Activated T-cell treated with anti-CD3 and anti-CD28 coated beads for 24 hours (primary cell): ENCODE measurements around the gene ROGDI.
A peak's percentile ranks its signal among the peaks of the same experiment; 100 is the strongest.

Experiments
- DNase-seq: peaks from one replicate; pipeline ENCODE4 v3.0.0-alpha.2; 2020; ENCODE audit warnings: low read depth

Gene ROGDI, protein sequence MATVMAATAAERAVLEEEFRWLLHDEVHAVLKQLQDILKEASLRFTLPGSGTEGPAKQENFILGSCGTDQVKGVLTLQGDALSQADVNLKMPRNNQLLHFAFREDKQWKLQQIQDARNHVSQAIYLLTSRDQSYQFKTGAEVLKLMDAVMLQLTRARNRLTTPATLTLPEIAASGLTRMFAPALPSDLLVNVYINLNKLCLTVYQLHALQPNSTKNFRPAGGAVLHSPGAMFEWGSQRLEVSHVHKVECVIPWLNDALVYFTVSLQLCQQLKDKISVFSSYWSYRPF

DNA sequence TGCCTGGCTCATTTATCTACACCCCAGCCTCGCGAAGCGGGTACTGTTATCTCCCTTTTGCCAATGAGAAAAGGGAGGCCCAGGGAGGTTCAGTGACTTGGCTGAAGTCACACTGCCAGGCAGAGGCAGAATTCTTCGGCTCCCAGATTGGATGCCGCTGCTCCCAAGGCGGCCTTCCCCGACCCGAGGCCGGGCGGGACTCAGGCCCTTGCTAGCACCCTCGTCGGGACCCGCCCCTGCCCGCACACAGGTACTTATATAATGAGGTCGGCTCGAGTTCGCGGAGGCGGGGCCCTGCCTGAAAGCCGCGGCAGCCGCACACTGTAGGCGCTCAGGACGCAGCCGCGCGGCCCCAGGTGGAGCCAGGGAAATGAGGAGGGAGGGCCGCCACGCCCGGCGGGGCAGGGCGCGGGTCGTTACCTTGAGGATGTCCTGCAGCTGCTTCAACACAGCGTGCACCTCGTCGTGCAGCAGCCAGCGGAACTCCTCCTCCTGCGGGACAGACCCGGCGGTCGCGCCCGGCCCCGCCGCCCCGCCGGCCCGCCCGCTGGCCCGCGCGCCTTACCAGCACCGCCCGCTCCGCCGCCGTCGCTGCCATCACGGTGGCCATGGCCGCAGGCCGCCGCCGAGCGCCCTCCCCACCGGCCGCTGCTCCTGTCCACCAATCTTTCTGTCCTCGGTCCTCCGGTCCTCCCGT lies at the start of gene ROGDI:
ROGDI (minus strand) TSS at position 672 of the 697 bp plus-strand sequence; CDS start at position 610, 62 bp downstream.
- peak; percentile 59 for DNase-seq

DNA sequence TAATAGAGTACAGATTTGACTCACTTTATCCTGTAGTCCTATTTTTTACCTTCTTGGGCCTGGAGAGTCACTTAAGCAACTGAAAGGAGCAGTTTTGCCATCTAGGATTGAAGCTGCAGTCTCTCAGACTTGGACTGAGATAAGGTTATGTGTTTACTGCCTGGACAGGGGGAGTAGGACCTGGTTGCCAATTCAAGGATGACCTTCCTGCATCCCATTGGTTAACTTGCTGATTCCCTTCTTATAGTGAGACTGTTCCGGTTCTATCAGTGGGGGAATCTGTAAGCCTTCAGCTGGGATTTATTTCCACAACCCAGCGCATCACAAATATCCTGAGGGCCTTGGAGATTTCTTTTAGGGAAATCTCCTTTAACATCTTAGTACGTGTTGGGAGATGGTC lies 47.8 kb upstream of the ROGDI start:
- DNase-seq, result no peak

DNA sequence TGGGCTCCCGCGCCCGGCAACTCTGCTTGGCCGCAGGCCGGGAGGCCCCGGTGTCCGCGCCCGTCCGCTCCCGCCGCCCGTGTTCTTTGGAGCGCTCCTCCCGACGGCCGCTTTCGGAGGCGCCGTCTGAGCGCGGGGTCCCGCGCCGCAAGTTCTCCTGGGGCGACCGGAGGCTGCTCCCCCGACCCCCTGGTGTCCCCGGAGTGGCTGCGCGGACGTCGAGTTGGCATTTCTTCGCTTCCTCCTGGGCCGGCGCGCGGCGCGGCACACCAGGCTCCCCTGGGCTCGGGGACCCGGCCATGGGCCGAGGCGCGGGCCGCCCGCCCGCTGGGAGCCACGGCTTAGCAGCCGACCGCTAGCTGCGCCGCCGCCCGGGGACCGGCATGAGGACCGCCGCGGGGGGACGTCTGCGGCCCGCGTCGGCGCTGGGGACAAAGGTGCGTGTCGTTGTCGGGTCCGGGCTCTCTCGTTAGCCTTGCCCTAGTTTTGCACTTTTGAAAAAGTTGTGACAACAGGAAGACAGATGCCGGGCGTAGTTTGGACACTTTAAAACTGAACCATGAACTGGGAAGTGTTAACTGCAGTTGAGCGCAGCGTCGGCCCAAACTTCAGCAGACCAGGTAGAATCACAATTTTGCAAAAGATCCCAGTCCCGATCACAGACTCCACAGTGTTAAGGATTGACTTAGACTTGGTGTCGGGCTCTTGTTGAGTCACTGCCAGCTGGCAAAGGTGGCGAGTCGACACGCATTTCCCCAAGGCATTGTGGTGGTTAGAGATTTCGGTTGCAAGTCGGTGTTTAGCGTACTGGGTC lies 45.5 kb upstream of the ROGDI start:
- peak; percentile 24 for DNase-seq

DNA sequence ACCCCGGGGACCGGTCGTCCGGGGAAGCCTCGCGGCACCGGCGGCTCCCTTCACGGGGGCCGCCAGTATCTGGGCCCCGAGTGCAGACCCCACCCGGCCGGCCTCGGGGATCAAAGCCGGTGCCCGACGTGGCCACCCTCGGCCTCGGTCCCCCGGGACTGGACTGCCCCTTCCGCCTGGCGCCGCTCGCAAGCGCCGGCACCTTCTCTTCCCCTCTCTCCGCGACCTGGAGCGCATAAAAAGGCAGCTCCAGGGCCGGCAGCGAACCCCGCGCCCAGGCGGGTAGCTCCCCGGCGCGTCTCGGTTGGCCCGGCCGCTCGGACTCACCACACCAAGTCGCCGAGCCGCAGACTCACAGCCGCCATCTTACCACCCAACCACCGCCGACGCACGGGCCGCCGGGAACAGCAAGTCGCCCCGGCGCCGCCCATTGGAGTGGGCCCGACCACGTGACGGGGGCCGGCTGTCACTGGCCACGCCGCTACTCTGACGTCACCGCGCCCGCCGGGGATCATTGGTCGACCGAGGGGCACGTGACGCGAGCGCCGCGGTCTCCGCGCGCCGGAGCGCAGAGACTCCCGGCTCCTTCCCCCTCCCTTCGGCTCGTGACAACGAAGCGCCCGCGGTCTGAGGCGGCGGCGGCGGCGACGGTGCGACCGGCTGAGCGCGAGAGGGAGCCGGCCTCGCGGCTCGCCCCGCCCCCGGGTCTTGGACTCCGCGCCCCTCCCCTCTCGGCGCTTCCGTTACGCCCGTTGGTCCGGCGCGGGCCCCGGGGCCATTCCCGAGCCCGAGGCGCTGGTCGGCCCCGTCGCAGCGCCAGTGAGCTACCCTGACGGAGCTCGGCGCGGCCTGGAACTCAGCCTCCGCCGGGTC lies 44.7 kb upstream of the ROGDI start, which contains the start of the genes GLYR1 and UBN1:
GLYR1 (minus strand) TSS at position 388 of the 873 bp plus-strand sequence; CDS start at position 365, 23 bp downstream.
UBN1 (plus strand) TSS at position 581 of the 873 bp plus-strand sequence. CDS start 5,437 bp downstream, outside the sequence.
- peak; percentile 99 for DNase-seq

DNA sequence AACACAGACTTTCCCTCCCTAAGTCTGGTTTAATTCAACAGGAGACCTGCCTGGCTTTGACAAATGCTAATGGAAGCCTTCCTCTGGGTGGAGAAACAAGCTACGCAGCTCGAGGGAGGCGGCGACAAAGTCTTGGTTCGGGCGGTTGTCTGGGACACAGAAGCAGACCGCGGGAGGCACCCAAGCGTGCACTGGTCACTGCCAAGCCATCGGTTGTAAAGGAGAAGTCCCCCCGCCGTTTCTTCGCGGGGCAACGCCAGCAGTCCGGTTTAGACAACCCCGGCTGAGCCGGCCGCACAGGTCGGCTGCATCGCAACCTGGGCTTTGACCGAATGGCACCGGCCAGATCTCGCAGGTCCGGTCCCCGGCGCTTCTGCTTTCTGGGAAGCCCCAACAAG lies 44.1 kb upstream of the ROGDI start:
- no peak for DNase-seq

DNA sequence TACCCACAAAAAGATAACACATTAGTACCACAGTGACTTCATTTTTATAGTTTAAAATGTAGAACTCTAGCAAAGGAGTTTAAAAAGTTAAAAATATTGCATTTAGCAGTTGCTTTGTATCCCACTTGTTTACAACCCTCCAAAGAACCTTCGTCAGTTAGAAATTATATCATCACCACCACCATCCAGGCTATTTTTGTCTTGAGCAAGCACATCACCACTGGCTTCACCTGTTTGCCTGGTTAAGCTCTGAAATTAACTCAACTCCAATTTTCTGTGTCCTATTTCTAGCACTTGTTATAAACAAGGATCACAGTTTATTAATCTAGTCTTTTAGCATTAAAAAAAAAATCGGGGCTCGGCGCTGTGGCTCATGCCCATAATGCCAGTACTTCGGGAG lies 38.6 kb upstream of the ROGDI start:
- no peak for DNase-seq

DNA sequence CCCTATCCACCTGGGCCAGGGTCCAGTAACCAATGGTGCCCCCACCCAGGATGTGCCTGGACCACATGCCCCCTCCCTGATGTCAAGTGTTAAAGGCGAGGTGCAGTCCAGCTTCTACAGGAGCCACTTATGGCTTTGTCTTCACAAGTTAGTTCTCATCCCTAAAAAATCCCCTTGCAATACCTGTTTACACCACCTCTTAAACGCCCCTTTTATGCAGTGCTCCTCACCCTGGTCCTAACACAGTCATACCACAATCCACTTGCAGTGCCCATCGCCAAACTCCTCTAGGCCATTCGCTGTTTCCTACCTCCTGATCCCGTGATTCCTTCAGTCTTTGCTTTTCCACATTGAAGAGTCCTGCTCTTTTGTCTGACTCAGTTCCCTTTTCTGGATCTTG lies 37.5 kb upstream of the ROGDI start:
- no peak for DNase-seq

DNA sequence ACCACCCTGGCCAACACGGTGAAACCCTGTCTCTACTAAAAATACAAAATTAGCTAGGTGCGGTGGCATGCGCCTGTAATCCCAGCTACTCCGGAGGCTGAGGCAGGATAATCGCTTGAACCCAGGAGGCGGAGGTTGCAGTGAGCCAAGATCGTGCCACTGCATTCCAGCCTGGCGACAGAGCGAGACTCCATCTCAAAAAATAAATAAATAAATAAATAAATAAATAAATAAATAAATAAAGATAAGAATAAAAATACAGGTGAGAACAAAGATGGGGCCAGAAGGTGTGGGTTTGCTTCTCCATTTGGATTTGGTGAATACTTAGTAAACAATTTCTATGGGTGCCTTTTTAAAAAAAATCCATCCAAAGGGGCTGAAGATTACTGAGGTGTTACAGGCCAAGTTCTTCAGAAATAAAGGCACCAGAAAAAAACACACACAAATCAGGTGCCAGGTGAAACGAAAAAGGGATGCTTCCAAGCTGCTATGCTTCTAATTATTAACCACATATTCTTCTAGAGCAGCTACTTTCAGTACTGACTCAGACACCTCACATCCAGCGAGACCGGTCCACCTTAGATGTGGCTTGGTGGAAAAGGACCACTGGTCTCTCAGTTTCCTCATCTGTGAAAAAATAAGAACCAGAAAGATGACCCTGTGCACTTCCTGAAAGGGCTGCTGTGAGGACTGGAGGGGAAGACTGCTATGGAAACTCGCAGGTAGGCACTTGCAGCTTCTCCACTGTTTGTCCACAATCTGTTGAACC lies 35.5 kb upstream of the ROGDI start:
- DNase-seq, result no peak

DNA sequence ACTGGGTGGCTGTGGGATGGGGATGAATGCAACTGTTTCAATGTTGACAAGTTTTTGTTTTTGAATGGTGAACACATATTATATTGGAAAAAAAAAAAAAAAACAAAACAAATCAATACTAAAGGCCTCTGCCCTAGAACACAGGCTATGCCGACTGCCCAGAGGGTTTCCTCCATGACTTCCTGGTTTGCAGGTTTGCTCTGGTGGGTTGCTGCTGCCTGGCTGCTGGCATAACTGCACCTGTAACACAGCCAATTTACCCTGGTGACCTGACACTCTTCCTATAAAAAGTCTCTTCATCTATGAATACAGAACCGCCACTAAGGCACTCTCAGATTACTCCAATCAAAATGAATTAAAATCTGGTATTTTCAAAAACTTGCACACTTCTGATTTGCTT lies 34.3 kb upstream of the ROGDI start:
- DNase-seq, result no peak

DNA sequence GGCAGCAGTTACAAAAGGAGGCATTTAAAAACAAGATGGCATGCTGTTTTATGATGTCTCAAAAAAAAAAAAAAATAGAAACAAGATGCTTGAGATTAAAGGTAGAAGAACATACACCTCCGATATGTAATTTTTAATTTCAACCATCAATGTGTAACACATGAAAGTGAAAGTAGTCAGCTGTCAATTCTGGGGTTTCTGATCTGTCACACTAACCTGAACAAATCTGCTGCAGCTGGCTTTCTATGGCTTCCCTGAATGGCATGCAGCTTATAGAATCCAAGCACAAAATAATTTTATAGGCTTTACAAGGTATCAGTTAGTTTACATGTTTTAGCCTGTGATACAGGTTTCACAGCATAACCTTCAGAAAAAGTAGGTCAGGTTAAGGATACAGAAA lies 31.2 kb upstream of the ROGDI start:
- no peak for DNase-seq

DNA sequence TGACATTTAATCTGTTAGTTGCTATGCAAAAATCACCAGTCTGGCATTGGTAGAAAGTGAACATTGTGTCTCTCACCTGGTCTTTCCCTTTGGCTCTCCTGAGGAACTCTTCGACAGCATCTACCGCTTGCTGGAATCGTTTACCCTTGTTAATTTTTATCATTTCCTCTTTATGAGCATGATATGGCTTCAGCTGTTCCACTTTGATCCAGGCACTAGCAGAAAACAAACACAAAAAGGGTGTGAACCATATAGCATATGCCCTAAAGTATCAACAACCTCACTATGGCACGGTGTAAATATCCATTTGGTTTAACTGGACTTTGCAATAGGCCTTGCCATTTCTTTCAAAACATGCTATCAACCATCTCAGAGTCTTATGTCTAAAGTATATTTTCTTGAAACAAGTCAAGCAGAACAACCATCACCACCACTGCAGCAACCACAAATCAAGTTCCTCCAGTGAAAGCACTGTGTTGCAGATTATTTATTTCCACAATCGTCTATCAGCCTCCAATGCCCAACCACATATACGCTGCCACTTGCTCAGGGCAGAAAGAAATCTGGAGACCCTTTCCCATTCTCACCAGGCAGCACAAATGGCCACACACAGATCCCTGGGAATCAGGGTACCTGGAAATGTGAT lies 30.4 kb upstream of the ROGDI start:
- DNase-seq, result no peak

DNA sequence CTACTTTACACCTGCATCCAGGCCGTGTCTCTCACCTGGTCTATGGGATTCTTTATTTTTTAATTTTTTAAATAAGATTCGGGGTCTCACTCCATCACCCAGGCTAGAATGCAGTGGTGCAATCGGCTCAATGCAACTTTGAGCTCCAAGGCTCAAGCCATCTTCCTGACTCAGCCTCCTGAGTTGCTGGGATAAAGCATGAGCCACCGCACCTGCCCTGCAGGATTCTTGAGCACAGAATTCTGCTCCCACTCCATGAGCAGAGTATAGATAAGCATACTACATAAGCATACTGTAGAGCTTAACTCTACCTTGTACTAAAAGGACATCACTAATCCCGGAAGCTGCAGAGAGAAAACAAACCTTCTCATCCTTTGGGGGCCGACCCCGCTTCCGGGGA lies 29.2 kb upstream of the ROGDI start:
- DNase-seq, result no peak

DNA sequence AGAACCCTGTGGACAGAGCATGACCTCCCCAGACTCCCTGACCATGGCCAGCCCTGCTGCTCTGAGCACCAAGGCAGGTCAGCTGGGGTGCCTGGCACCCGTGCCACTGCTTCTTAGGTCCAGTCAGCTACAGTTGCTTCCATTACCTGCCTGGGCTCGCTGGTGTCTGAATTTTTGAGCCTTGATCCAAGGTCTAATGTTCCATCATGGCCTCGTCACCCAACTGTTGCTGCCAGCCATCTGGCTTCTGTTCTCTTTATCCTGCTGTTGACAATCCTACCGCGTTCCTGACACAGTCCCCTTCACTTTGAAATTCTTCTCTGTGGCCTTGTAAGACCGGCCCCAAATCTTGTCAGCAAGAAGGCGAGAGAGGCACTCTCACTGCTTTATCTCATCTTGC lies 28.0 kb upstream of the ROGDI start:
- DNase-seq, result no peak

DNA sequence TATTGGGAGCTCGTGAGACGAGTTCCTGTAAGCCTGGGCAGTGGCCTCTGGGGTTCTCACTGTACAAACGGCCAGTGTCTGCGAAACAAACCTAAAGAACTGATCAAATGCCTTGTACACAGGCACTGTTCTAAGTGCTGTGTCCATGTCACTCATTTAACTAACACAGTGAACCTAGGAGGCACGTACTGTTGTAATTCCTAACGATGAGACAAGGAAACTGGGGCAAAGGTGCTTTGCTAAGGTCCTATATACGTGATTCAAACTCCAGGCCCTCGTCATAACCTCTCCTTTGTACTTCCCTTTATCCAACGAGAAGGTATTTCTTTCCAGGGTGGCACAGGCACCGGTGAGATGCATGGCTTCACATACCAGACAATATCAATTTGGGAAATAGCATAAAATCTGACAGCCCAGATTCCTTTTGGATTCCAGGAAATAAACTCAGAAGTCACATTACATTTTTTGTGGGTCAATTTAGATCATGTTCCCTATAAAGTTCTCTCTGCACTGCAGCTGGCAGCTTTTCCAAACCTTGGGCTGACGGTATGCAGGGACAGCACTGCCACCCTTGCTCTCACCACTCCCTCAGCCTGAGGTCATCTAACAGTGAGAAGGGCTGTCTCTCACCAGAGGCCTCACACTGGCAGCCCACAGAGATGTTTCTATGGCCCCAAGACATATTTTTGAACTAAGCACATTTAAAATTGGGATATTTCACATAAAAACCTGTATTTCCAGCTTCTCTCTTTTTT lies 26.3 kb upstream of the ROGDI start:
- no peak for DNase-seq

DNA sequence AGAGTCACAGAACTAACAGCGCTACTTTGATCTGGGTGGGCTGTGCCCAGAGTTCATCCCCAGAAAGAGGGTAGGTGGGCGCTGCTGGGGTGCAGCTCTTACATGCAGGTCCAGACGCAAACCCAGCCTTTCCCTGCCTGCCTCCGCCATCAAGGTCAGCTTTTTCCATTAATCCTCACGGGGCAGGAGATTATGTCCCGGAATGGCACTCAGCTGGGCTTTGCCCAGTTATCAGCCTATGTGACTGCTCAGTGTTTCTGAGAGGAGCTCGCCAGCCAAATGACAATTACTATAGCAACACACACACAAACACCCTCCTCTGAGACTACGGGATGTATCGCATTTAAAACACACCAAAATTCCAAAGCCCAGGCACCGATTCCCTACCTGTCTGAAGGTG lies 24.5 kb upstream of the ROGDI start:
- no peak for DNase-seq

DNA sequence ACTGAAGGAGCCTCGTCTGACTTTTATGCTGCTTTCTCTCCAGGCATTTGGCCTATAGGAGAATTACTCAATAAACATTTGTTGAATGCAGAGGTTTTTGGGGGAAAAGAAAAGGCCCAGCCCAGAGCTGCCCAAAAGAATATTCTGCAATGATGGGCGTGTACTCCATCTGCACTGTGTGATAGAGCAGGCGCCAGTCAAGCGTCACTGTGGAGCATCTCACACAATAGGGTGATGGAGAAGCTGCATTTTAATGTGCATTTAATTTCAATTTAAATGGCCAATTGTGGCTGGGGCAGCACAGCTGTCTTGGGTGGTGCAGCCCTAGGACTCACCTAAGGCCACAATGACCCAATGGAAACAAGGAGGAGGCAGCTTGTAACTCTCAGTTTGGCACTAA lies 24.1 kb upstream of the ROGDI start:
- DNase-seq, result no peak

DNA sequence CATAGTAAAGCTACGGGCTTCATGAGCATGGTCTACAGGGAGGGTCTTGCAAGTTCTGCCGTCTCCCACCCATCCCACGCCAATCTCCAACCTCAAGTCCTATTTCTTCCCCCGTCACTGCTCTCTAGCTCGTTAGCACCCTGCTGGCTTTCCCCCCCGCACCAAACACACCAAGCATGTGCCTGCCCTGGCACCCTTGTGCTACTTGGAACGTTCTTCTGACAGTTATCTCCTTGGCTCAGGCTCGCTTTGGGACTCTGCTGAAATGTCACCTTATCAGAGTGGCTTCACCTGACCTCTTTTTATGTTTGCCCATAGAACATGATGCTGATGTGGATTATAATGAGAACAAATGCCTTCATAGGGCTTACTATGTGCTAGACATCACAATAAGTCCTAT lies 22.8 kb upstream of the ROGDI start:
- DNase-seq, result no peak

DNA sequence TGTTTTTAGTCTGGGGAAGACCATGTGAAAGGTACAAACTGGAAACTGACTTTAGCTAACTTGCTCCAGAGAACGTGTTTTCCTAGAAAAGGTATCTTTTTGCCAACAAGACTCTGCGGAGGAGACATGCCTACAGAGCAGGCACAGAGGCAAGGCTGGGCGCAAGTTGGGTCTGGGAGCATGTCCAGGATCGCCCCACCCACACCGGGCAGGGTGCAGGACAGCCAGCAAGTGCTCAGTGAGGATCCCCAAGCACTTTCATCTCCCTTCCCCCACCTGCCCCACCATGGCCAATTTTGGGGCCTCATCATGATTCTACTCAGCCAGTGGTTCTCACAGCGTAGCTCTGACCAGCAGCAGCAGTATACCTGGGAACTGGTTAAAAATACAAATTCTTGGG lies 18.2 kb upstream of the ROGDI start:
- no peak for DNase-seq

DNA sequence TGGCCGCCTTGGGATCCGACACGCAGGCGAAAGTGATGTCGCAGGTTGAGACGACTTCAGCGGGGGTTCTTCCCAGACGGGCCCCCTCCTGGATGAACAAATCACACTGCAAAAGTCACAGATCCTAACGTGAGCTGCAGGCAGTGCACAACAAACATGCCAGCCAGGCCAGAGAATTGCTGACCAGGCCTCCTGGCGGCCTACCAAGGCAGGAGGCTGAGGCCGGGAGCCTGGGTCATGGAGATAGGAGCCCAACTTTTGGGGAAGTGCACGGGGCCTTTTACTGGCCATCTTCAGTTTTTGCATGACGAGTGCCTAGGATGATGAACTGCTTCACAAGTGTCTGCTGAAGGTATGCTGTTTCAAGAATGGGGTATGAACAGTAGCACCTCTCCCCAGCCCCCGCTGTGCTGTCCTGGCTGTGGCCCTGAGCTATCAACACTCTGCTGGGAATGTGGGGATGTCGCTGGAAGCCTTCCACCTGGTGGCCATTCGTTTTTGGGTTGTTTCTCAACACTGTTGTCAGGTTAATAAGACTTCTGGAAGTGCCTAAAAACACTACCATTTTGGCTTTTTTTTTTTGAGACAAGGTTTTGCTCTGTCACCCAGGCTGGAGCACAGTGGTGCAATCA lies 12.2 kb upstream of the ROGDI start:
- no peak for DNase-seq
